HG03521 (cell line): Measurements from ENCODE around the gene BHMT.

Experiments
- ATAC-seq: cut with Tn5 transposase; IDR thresholded peaks from one replicate; pipeline ENCODE4 v1.9.1; 2021; ENCODE audit warnings: mild to moderate bottlenecking, moderate library complexity; ENCODE audit not compliant: unreplicated experiment

Gene BHMT

DNA sequence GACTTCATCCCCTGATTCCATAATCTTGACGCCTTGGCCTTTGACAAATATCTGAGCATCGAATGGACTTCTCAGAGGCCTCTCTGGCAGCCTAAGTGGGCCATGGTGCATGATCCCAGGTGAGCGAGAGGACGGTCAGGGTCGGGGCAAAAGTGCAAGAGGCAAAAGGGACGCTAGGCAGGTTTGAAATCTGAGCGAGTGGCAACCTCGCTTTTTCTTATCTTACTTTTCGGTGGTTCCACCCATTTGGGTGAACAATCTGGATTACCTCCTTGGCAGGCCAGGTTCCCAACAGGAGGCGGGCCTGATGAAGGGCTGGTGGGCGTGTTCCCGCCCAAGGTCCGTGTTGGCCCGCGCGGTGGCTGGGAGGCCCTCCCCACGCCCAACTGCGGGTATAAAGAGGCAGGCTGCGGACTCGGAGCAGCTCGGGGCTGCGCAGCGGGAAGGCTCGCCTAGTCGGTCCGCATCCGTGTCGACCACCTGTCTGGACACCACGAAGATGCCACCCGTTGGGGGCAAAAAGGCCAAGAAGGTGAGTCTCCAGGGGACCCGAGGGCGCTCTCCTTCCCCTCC is at the start of gene BHMT:
BHMT (plus strand) TSS at position 423 of the 573 bp plus-strand sequence; CDS start at position 500, 77 bp downstream.
- no peak for ATAC-seq

GRCh38 chr5:79062436-79062835 is 49.2 kb upstream of the BHMT start:
- no peak for ATAC-seq

DNA sequence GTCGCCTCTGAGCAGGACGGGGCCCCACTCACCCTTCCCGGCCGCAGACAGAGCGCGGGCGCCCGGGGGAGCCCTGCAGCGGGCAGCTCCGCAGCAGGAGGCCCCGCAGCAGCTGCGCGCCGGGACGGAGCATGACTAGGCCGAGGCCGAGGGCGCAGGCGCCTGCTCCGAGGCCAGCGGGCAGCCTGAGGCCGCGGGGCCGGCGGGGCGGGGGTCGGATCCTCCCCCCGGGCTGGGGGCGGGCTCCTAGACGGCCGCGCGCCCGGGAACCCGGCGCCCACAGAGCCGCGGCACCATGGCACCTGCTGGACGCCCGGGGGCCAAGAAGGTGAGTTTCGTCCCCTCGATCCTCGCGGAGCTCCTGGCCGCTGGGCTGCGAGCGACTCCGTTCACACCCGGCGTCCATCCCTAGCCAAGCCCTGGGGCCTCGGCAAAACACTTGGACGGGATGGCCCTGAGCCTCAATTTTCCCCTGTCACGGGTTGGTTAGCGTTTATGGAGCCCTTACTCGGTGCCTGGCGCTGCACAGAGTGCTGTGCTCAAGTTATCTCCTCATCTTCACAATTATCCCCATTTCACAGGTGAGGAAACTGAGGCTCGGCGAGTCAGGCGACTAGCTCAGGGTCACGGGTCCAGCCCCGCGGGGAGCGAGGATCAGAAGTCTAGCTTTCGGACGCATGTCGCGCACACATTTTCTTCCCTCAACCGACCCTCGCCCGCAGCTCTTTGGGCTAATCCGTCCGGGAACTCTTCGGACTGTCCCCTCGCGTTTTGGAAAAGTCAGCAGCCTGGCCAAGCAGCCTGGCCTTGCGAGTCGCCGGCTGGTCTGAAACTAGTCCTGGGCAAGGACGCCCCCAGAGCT is 41.9 kb upstream of the BHMT start, which contains the start of the genes BHMT2 and DMGDH:
BHMT2 (plus strand) TSS at position 280 of the 862 bp plus-strand sequence; CDS start at position 296, 16 bp downstream.
DMGDH (minus strand) TSS at position 187 of the 862 bp plus-strand sequence; CDS start at position 133, 54 bp downstream.
- ATAC-seq: no peak

DNA sequence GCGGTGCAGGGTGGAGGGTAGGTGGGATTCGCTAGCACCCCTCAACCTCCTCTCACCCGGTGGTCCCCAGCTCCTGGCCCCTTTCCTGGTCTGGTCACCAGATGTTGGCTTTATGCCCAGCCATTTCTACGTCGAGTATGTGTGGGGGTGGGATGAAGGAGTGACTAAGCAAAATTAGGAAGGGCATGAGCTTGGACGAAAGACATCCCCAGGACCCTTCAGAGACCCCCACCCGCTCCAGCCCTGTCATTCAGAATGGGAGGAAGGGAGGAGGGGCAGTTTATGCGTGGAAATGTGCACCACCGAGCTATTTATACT is 41.3 kb upstream of the BHMT start:
- no peak for ATAC-seq

DNA sequence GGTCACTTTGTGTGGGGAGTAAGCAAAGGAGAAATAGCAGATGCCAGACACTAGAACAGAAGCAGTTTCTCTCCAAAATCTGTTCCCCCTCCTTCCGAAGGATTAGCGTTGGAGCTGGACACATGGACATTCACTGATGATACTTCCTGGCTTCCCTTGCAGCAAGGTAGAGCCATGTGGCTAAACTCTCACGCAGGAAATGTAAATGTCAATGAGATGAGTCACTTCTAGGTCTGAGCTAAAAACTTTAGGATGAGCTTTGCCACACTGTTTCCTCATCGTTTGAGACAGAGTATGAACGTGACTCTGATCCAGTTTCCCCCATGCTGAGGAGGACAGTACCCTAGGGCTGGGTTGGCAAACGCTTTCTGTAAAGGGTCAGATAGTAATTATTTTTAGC is 37.0 kb upstream of the BHMT start:
- no peak for ATAC-seq

DNA sequence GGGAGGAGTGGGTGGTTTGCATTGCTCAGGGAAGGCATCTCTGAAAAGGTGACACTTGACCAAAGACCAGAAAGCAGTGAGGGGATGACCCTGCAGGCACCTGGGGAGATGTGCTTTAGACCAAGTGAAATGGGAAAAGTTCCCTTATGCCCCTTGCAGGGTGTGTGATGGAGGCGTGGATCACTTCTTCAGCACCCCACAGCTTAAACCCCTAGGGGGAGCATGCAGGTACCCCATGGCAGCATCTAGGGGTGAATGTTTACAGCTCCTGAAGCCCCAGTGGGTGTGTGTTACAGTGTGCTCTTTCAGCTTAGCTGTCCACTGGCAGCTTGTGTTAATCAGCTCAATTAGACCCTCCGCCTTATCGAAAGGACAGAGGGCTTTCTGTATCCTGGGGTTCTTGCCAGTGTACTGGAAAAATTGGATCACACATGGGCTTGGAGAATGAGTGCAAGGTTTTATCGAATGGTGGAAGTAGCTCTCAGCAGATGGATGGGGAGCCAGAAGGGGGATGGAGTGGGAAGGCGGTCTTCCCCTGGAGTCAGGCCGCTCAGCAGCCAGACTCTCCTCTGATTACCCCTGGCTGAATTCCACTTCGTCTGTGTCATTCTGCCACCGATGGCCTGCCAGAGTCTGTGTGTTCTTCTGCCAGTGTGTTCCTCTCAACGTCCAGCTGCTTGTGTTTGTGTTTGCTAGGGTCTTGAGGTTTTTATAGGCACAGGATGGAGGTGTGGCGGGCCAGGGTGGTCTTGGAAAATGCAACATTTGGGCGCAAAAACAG is 35.8 kb upstream of the BHMT start:
- ATAC-seq: no peak

DNA sequence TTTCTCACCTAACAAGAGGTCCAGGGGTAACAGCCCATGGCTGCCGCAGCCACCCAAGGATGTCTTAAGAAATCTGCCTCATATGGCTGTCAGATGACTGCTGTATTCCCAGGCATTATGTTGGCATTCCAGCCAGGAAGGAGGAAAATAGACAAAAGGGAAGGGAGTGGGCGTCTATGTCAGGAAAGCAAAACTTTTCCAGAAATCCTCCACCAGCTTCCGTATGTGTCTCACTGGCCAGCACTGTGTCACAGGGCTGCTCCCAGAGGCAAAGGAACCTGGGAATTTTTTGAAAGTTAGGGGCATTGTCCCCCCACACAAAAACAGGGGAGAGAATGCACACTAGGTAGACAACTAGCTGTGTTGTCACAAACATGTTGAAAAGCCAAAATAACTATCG is 34.8 kb upstream of the BHMT start:
- no peak for ATAC-seq

DNA sequence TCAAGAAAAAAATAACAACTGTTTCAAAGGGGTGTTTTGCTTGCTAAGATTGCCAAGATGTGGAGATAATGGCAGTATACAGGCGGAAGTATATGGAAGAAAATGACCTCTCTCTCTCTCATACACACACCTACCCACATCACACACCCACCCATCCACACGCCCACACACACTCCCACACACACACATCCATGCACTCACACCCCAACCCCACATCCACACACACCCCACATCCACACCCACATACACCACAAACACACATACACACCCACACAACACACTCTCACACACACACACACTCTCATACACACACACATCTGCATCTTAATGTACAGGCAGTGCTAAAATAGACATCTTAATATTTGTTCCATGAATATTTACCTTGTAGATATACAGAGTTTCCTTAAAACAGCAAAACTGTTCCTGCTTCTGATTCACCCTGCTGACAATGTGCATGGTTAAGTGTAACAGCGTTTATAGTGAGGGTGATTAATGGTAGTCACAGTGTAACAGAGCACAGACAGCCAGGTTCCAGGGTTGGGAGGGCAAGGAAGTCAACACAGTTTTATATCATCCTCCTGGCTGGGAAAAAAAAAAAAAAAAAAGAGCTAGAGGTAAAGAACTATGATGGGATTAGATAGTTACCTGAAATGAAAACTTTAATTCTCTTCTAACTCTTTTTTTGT is 33.8 kb upstream of the BHMT start:
- no peak for ATAC-seq

- no peak for ATAC-seq
Observed at GRCh38 chr5:79080804-79081203, 30.8 kb upstream of the BHMT start.

GRCh38 chr5:79081779-79082178 is 29.8 kb upstream of the BHMT start:
- ATAC-seq: no peak

- ATAC-seq: no peak
Observed at GRCh38 chr5:79086116-79086515, 25.5 kb upstream of the BHMT start.

DNA sequence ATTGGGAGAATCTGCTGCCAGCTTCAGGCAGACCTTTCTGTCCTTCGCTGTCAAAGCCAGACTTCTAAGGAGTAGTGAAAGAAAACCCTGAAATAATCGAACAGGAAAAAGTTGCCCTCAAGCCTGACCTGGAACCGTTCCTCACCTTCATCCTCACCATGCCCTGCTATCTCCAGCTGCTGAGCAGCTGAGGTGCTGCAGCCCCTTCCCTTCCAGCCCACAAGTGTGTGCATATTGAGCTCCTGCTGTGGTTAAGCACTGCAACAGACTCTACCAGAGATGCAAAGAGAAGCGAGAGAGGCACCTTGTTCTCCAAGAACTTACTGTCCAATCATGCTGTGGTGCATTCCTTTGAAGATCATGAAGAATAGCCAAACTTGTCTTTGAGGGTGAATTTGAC is 23.1 kb upstream of the BHMT start:
- ATAC-seq: no peak

GRCh38 chr5:79091064-79091463 is 20.5 kb upstream of the BHMT start:
- ATAC-seq: no peak

DNA sequence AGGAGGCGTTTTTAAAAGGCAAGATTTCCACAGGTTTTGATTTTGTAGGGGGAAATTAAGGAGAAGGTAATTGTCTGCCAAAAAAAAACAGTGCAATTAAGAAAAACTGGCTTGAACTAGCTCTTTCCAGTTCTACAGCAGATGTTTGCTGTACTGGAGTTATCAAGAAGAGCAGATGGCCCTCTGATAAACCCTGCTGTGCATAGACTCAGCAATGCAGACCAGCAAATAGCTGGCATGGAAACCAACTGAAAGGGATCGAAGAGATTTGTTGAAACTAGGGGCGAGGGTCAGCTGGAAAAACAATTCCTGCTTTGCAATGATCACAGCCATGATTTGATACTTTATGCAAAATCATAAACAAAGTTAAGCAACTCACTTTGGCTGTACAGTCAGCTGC is 17.8 kb upstream of the BHMT start:
- ATAC-seq: no peak

DNA sequence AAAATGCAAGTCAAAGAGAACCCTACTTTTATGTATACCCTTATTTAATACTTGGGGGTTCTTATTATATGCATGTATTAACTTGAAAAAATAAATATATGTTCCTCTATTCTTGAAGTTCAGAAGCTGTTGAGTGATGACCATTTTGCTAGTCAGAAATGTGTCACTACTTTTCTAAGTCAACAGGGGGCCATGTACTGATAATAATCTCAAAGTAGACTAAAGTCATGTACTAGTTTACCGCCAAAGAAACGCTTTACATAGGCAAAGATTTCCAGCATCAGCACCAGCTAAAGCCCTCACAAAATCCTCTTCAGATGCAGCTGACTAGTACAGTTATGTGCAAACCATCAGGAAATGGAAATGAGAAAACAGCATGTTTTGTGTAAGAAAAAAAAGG is 5.7 kb upstream of the BHMT start:
- ATAC-seq: no peak

GRCh38 chr5:79107020-79107796 is 4.4 kb upstream of the BHMT start:
- no peak for ATAC-seq

- no peak for ATAC-seq
Observed at GRCh38 chr5:79108086-79108485, 3.5 kb upstream of the BHMT start.

DNA sequence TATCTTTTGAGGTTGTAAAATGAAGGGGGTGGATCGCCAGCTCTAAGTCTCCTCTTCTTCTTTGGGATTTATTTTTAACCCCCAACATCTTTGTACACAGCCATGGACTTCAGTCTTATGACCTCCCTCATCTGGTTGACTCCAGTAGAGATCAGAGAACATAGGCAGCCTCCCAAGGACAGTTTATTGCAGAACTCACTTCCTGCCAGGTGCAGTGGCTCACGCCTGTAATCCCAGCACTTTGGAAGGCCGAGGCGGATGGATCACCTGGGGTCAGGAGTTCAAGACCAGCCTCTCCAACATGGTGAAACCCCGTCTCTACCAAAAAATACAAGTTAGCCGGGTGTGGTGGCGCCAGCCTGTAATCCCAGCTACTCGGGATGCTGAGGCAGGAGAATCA is 2.8 kb upstream of the BHMT start:
- ATAC-seq: no peak

GRCh38 chr5:79109527-79110492 is 1.8 kb upstream of the BHMT start:
- ATAC-seq: no peak
